Fibroblast of lung (primary cell): Measurements from ENCODE around the gene UVRAG. TPM values are rescaled to one million over a fixed set of nuclear protein-coding genes. Genes with fewer than 3 reads are reported as not detected.

ENCODE experiments used
- DNase-seq, 2 donors: peaks; one replicate each; pipeline versions ENCODE4 v3.0.0 to v3.0.0-alpha.2; 2010; ENCODE audit warnings: low read depth in 2 of 2
- H2AFZ ChIP-seq: 2 replicates; pipeline ENCODE4 v1.5.1; 2012; ENCODE audit warnings: low read length, control low read depth, inconsistent platforms
- H3K27ac ChIP-seq: 2 replicates; pipeline ENCODE4 v1.5.1; 2011; ENCODE audit warnings: low read length, control low read depth; ENCODE audit not compliant: insufficient read depth
- H3K27me3 ChIP-seq: 2 replicates; pipeline ENCODE4 v1.5.1; 2011; ENCODE audit warnings: mild to moderate bottlenecking, low read length; ENCODE audit not compliant: control insufficient read depth, insufficient read depth
- H3K36me3 ChIP-seq: 2 replicates; pipeline ENCODE4 v1.5.1; 2011; ENCODE audit warnings: low read length; ENCODE audit not compliant: control insufficient read depth, insufficient read depth
- H3K4me1 ChIP-seq: 2 replicates; pipeline ENCODE4 v1.5.1; 2011; ENCODE audit warnings: low read length; ENCODE audit not compliant: control insufficient read depth, insufficient read depth; ENCODE audit errors: extremely low read depth
- H3K4me2 ChIP-seq: 2 replicates; pipeline ENCODE4 v1.5.1; 2011; ENCODE audit warnings: low read length, control low read depth; ENCODE audit not compliant: insufficient read depth; ENCODE audit errors: extremely low read depth
- H3K4me3 ChIP-seq, 4 experiments: fragments of 200-600 bp in 1 of 4; sonication (generic) in 1 of 4; replicated peaks in 1 of 4; 2 replicates each; pipeline ENCODE4 v1.5.1; 2011 to 2016; ENCODE audit warnings: low read length in 4 of 4, low read depth in 3 of 4, mild to moderate bottlenecking in 3 of 4, control low read depth in 2 of 4, inconsistent platforms in 1 of 4, mixed read lengths in 1 of 4; ENCODE audit not compliant: insufficient read depth in 1 of 4; ENCODE audit errors: control extremely low read depth in 1 of 4
- H3K79me2 ChIP-seq: 2 replicates; pipeline ENCODE4 v1.5.1; 2012; ENCODE audit warnings: mild to moderate bottlenecking, low read length, inconsistent platforms; ENCODE audit not compliant: control insufficient read depth, insufficient read depth
- H3K9ac ChIP-seq: 2 replicates; pipeline ENCODE4 v1.5.1; 2011; ENCODE audit warnings: mild to moderate bottlenecking, low read length, control low read depth; ENCODE audit not compliant: insufficient read depth
- H3K9me3 ChIP-seq: 2 replicates; pipeline ENCODE4 v1.5.1; 2012; ENCODE audit warnings: low read depth, low read length; ENCODE audit not compliant: control insufficient read depth, insufficient read depth
- H4K20me1 ChIP-seq: 2 replicates; pipeline ENCODE4 v1.5.1; 2011; ENCODE audit warnings: low read length; ENCODE audit not compliant: control insufficient read depth, insufficient read depth; ENCODE audit errors: extremely low read depth
- CTCF ChIP-seq, 2 donors: IDR thresholded peaks in 1 of 2; conservative IDR thresholded peaks in 1 of 2; 1 replicate in 1 of 2; 2 replicates in 1 of 2; pipeline ENCODE4 v1.5.1; 2011 to 2012; ENCODE audit warnings: low read length in 2 of 2, control low read depth in 1 of 2, inconsistent platforms in 1 of 2, low read depth in 1 of 2, mild to moderate bottlenecking in 1 of 2
- EZH2 ChIP-seq: IDR thresholded peaks from 2 replicates; pipeline ENCODE4 v1.5.1; 2012; ENCODE audit warnings: low read length, control low read depth, mild to moderate bottlenecking; ENCODE audit errors: missing control alignments
- polyA plus RNA-seq, 2 donors: library from polyadenylated mRNA; depleted of rRNA in 1 of 2; stranded (reverse) in 1 of 2; unstranded in 1 of 2; fragments of >200 nt; gene quantifications; 2 replicates each; pipeline ENCODE4 v1.2.1, GENCODE V29; 2011 to 2012; ENCODE audit warnings: missing spikeins in 1 of 2
- total RNA-seq: library from RNA; depleted of rRNA; stranded (reverse); fragments of >200 nt; gene quantifications from 2 replicates; pipeline ENCODE4 v1.2.1, GENCODE V29; 2014

Gene UVRAG
- total and polyA plus RNA-seq, 2 donors (not counting 1 experiment from before 2014, with no cell fraction given), result 15.8 to 22.1 TPM

DNA sequence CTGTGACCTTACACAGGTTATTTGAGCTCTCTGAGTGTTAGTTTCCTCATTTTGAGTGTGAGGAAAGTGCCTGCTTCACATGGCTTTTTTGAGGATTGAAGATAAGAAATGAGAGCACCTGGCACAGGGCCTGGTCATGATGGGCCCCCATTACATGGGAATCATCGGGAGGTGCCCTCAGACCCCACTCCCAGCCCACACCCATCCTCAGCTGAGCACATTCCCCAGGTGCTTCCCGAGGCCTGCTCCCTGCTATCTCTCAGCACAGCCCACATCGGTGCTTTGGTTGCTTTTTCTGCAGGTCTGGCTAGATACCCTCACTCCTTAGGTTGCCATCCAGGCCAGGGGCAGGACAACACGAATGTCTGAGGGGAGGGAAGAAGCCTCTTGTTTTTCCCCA, 29.8 kb upstream of the UVRAG start:
- Histone ChIP-seq H3K9me3 (no peaks in the 10 kb centered on the region), H3K9ac (no peak overlapping the region), H3K79me2 (no peaks in the 10 kb centered on the region), H2AFZ (no peak overlapping the region), H3K4me1 (no peaks in the 10 kb centered on the region), H4K20me1 (no peaks in the 10 kb centered on the region), H3K36me3 (no peaks in the 10 kb centered on the region), H3K27ac (no peak overlapping the region), H3K27me3 (peaks cover 5% of the 10 kb centered on the region), H3K4me3 (no peak overlapping the region), H3K4me2 (no peak overlapping the region)
- no peak for DNase-seq
- TF ChIP-seq EZH2 (no peak), CTCF (conservative IDR thresholded peaks at IDR 0.05 in 1 of 2, IDR thresholded peaks at IDR 0.05 in 1 of 2; ENCODE audit: low read depth in 1 of 2, low read length in 2 of 2) (no peak)

DNA sequence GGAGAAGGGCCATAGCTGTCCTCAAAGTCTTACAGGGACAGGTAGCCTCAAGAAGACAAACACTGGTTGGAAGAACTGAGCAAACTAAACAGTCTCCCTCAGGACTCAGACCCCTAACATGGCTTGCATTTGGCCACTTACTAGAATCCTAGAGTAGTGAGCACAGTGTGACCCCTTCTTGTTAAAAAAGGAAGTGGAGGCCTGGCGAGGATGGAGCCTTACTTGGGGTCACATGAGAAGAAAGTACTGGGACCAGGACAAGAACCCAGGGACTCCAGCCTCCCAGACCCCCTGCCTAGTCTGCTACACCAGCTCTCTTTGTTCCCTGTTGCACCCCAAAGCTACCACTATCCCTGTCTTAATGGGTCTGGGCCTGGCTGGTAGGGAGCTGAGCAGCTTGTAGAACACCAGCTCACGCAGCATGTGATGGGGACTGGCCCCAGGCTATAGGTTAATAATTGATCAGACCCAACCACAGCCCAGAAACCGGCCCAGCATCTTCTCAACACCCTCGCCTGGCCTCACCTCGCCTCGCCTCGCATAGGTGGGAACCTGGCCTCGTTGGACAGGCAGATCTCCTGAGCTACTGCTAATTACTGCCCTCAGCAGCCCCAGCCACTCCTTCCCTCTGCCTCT, 28.8 kb upstream of the UVRAG start:
- Histone ChIP-seq H3K9me3 (no peaks in the 10 kb centered on the region), H3K9ac (no peak overlapping the region), H3K4me2 (no peak overlapping the region), H3K27ac (no peak overlapping the region), H3K4me3 (no peak overlapping the region), H3K27me3 (peaks cover 8% of the 10 kb centered on the region), H2AFZ (no peak overlapping the region), H3K79me2 (no peaks in the 10 kb centered on the region), H3K4me1 (no peaks in the 10 kb centered on the region), H3K36me3 (no peaks in the 10 kb centered on the region), H4K20me1 (no peaks in the 10 kb centered on the region)
- TF ChIP-seq CTCF (conservative IDR thresholded peaks at IDR 0.05 in 1 of 2, IDR thresholded peaks at IDR 0.05 in 1 of 2; ENCODE audit: low read depth in 1 of 2, low read length in 2 of 2) (no peak), EZH2 (no peak)
- DNase-seq, result no peak

DNA sequence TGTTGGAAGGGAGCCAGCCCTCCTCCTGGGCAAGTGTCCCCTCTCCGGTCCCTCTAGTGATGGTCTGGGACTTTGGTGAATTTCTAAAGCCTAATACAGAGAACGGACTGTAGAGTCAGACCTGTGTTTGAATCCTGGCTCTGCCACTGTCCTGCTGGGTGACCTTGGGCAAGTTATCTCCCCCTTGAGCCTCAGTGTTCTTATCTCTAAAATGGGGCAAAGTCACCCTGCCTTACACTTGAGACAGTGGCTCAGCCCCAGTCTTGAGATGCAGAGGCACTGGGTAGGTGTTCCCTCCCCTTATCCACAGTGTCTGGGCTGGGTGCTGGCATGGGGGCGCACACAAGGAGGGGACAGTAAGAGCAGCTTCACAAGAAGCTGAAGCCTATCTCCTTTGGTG, 25.5 kb upstream of the UVRAG start:
- H4K20me1 ChIP-seq, result no peaks in the 10 kb centered on the region
- H3K9ac ChIP-seq, result no peak overlapping the region
- H3K36me3 ChIP-seq, result no peaks in the 10 kb centered on the region
- DNase-seq, result no peak
- H3K9me3 ChIP-seq, result no peaks in the 10 kb centered on the region
- no peaks in the 10 kb centered on the region for H3K79me2 ChIP-seq
- H2AFZ ChIP-seq, result no peak overlapping the region
- no peak overlapping the region for H3K4me2 ChIP-seq
- H3K4me1 ChIP-seq, result no peaks in the 10 kb centered on the region
- H3K27ac ChIP-seq, result no peak overlapping the region
- H3K27me3 ChIP-seq, result peaks cover 12% of the 10 kb centered on the region
- TF ChIP-seq EZH2 (no peak), CTCF (conservative IDR thresholded peaks at IDR 0.05 in 1 of 2, IDR thresholded peaks at IDR 0.05 in 1 of 2; ENCODE audit: low read depth in 1 of 2, low read length in 2 of 2) (no peak)
- H3K4me3 ChIP-seq, result no peak overlapping the region
